C1 segment of cervical spinal cord (tissue), 14 donors: ENCODE measurements around the gene ZNF641.
"Not testable (repeated sequence)": the region's sequence is repeated elsewhere in the genome, so short reads cannot be mapped to it uniquely, and the experiment has no call there.

Experiments used
- DNase-seq, 14 donors: peaks; one replicate each; lab custom pipeline; 2025; lab: John Stamatoyannopoulos, UW

Gene ZNF641

GRCh38 chr12:48334808-48335207 is 15.9 kb downstream of the ZNF641 start:
- DNase-seq: no peak

- not testable (repeated sequence) for DNase-seq
Observed at GRCh38 chr12:48333680-48334079, 17.0 kb downstream of the ZNF641 start.

- DNase-seq: no peak
Observed at GRCh38 chr12:48331399-48331798, 19.3 kb downstream of the ZNF641 start.

GRCh38 chr12:48329199-48329939 is 21.4 kb downstream of the ZNF641 start:
- DNase-seq: no peak

- DNase-seq: no peak
Observed at GRCh38 chr12:48316491-48316890, 34.2 kb downstream of the ZNF641 start.

- DNase-seq: no peak
Observed at GRCh38 chr12:48311313-48311712, 39.4 kb downstream of the ZNF641 start.

- DNase-seq: no peak
Observed at GRCh38 chr12:48307269-48307668, 43.5 kb downstream of the ZNF641 start.

- DNase-seq: no peak
Observed at GRCh38 chr12:48305190-48305589, 45.5 kb downstream of the ZNF641 start.

GRCh38 chr12:48302161-48302911 is 48.4 kb downstream of the ZNF641 start:
- no peak for DNase-seq

- DNase-seq: no peak
Observed at GRCh38 chr12:48300774-48301173, 49.9 kb downstream of the ZNF641 start.

GRCh38 chr12:48296586-48297282 is 54.0 kb downstream of the ZNF641 start:
- peak in 11 of 14 donors; percentile 9 to 77 (median 37) for DNase-seq

GRCh38 chr12:48292040-48292439 is 58.7 kb downstream of the ZNF641 start:
- DNase-seq: no peak

GRCh38 chr12:48291511-48291910 is 59.2 kb downstream of the ZNF641 start:
- DNase-seq: no peak

GRCh38 chr12:48288387-48289268 is 62.1 kb downstream of the ZNF641 start:
- DNase-seq: no peak
